IMR-90 (cell line): Measurements from ENCODE around the gene SHCBP1L. TPM values are rescaled to one million over a fixed set of nuclear protein-coding genes. Genes with fewer than 3 reads are reported as not detected.

Source experiments
- ATAC-seq: fragments of 200-7000 bp; cut with Tn5 transposase; 2 replicates; pipeline ENCODE4 v1.9.1; 2020; ENCODE audit warnings: low read depth, mild to moderate bottlenecking, moderate library complexity
- BruUV-seq: library from RNA; stranded (reverse); fragments of 400-500 nt; replicated peaks from 2 replicates; lab custom pipeline; 2021; lab: Mats Ljungman, UMichigan
- CTCF ChIA-PET: fragments of 300-600 bp; formaldehyde crosslinking; extraction: SDS; loops from one replicate; lab custom pipeline; 2021; ENCODE audit warnings: antibody characterized with exemption; lab: Yijun Ruan, JAX
- POLR2A ChIA-PET: fragments of 300-600 bp; sonication (Branson Sonifier 250); formaldehyde crosslinking; loops from one replicate; lab custom pipeline; 2022; ENCODE audit warnings: antibody characterized with exemption; ENCODE audit not compliant: unreplicated experiment; lab: Charles Lee
- DNase-seq: peaks from one replicate; pipeline ENCODE4 v3.0.0; 2013
- H2AFZ ChIP-seq: replicated peaks from 2 replicates; pipeline ENCODE3; 2013; ENCODE audit warnings: low read length, mild to moderate bottlenecking; ENCODE audit not compliant: poor library complexity
- H2AK5ac ChIP-seq: 2 replicates; pipeline ENCODE4 v1.6.1; 2013; ENCODE audit warnings: low read depth, low read length, inconsistent platforms
- H2AK9ac ChIP-seq: replicated peaks from 2 replicates; pipeline ENCODE3; 2013; ENCODE audit warnings: mild to moderate bottlenecking, low read depth, low read length, moderate library complexity; ENCODE audit not compliant: poor library complexity
- H2BK120ac ChIP-seq: 2 replicates; pipeline ENCODE4 v1.6.1; 2013; ENCODE audit warnings: low read depth, low read length, inconsistent platforms
- H2BK15ac ChIP-seq: 3 replicates; pipeline ENCODE4 v1.6.1; 2013; ENCODE audit warnings: low read depth, low read length, inconsistent platforms
- H2BK20ac ChIP-seq: 2 replicates; pipeline ENCODE4 v1.6.1; 2013; ENCODE audit warnings: low read depth, mild to moderate bottlenecking, inconsistent platforms, low read length, moderate library complexity
- H2BK5ac ChIP-seq: 2 replicates; pipeline ENCODE4 v1.6.1; 2013; ENCODE audit warnings: mild to moderate bottlenecking, low read depth, low read length, inconsistent platforms; ENCODE audit not compliant: poor library complexity, severe bottlenecking
- H3K14ac ChIP-seq: replicated peaks from 2 replicates; pipeline ENCODE4 v1.6.1; 2013; ENCODE audit warnings: low read depth, low read length, inconsistent platforms
- H3K18ac ChIP-seq: 2 replicates; pipeline ENCODE4 v1.6.1; 2013; ENCODE audit warnings: low read depth, low read length, control low read depth
- H3K23ac ChIP-seq: 2 replicates; pipeline ENCODE4 v1.6.1; 2013; ENCODE audit warnings: low read depth, low read length, inconsistent platforms
- H3K27ac ChIP-seq: 2 replicates; pipeline ENCODE4 v1.5.1; 2013; ENCODE audit warnings: mild to moderate bottlenecking, control low read depth, low read length; ENCODE audit not compliant: insufficient read depth
- H3K27me3 ChIP-seq: 2 replicates; pipeline ENCODE4 v1.6.1; 2013; ENCODE audit warnings: low read length; ENCODE audit not compliant: control insufficient read depth, insufficient read depth
- H3K36me3 ChIP-seq: 2 replicates; pipeline ENCODE4 v1.6.1; 2013; ENCODE audit warnings: low read length, mixed read lengths; ENCODE audit not compliant: control insufficient read depth, insufficient read depth
- H3K4ac ChIP-seq: 2 replicates; pipeline ENCODE4 v1.6.1; 2013; ENCODE audit warnings: low read depth, low read length, inconsistent platforms
- H3K4me1 ChIP-seq: 2 replicates; pipeline ENCODE4 v1.6.1; 2013; ENCODE audit warnings: low read length, mixed read lengths; ENCODE audit not compliant: control insufficient read depth, insufficient read depth
- H3K4me2 ChIP-seq: 2 replicates; pipeline ENCODE4 v1.6.1; 2013; ENCODE audit warnings: low read depth, mild to moderate bottlenecking, control low read depth, low read length, moderate library complexity
- H3K4me3 ChIP-seq: 2 replicates; pipeline ENCODE4 v1.5.1; 2013; ENCODE audit warnings: low read depth, mild to moderate bottlenecking, control low read depth, low read length, moderate library complexity; ENCODE audit not compliant: insufficient read depth
- H3K56ac ChIP-seq: 2 replicates; pipeline ENCODE4 v1.6.1; 2013; ENCODE audit warnings: low read length, inconsistent platforms; ENCODE audit not compliant: insufficient read depth; ENCODE audit errors: extremely low read depth
- H3K79me1 ChIP-seq, 2 experiments: 2 replicates each; pipeline ENCODE4 v1.6.1; 2013; ENCODE audit warnings: low read length in 2 of 2, inconsistent platforms in 1 of 2, low read depth in 1 of 2
- H3K9ac ChIP-seq: 2 replicates; pipeline ENCODE4 v1.6.1; 2013; ENCODE audit warnings: low read depth, low read length, control low read depth
- H3K9me1 ChIP-seq: 2 replicates; pipeline ENCODE4 v1.6.1; 2013; ENCODE audit warnings: low read length, inconsistent platforms; ENCODE audit not compliant: insufficient read depth
- H3K9me3 ChIP-seq: 2 replicates; pipeline ENCODE4 v1.6.1; 2013; ENCODE audit warnings: low read length; ENCODE audit not compliant: control insufficient read depth, insufficient read depth
- H4K20me1 ChIP-seq: 2 replicates; pipeline ENCODE4 v1.6.1; 2013; ENCODE audit warnings: low read length, inconsistent platforms; ENCODE audit not compliant: insufficient read depth
- H4K5ac ChIP-seq: 2 replicates; pipeline ENCODE4 v1.6.1; 2013; ENCODE audit warnings: mild to moderate bottlenecking, low read depth, low read length, control low read depth
- H4K8ac ChIP-seq, 2 experiments: 2 replicates each; pipeline ENCODE4 v1.6.1; 2013; ENCODE audit warnings: low read depth in 2 of 2, low read length in 2 of 2, control low read depth in 1 of 2, inconsistent platforms in 1 of 2
- H4K91ac ChIP-seq: 2 replicates; pipeline ENCODE4 v1.6.1; 2013; ENCODE audit warnings: low read depth, low read length, inconsistent platforms; ENCODE audit not compliant: insufficient read depth
- CEBPB ChIP-seq: IDR thresholded peaks from 2 replicates; pipeline ENCODE4 v1.6.1; 2012; ENCODE audit warnings: low read depth, low read length, improper control_type of control experiment
- RAD21 ChIP-seq: IDR thresholded peaks from 2 replicates; pipeline ENCODE4 v1.6.1; 2012; ENCODE audit warnings: low read length, improper control_type of control experiment
- WGBS, 2 experiments: methylation state at CpG; one replicate each; pipeline versions ENCODE4 v1.1.5 to v1.1.7; 2013; ENCODE audit warnings: missing lambda C conversion rate in 2 of 2; ENCODE audit not compliant: insufficient read length in 1 of 2; ENCODE audit errors: extremely low coverage in 2 of 2; 5-methylcytosine and 5-hydroxymethylcytosine counted together
- dilution Hi-C: fragments of 300-500 bp; cut with HindIII; formaldehyde crosslinking; loops from one replicate; pipeline ENCODE4 v1.14.3; 2018; ENCODE audit warnings: low sequenced_read_pairs; ENCODE audit not compliant: unreplicated experiment
- in situ Hi-C: fragments of 300-500 bp; cut with MboI; formaldehyde crosslinking; loops from 3 replicates; pipeline ENCODE4 v1.14.3; 2019; ENCODE audit warnings: low sequenced_read_pairs, inconsistent platforms, mixed read lengths
- intact Hi-C: fragments of 100-400 bp; cut with micrococcal nuclease; formaldehyde crosslinking; loops from 2 replicates; pipeline ENCODE4 v1.10.0; 2022
- polyA plus RNA-seq, 3 experiments: library from polyadenylated mRNA; depleted of rRNA; stranded (reverse); fragments of >200 nt; gene quantifications; 2 replicates each; pipeline ENCODE4 v1.2.3, GENCODE V29; 2012; ENCODE audit warnings: low replicate concordance in 1 of 3
- total RNA-seq: library from RNA; depleted of rRNA; stranded (reverse); fragments of >200 nt; gene quantifications from 2 replicates; pipeline ENCODE4 v1.2.3, GENCODE V29; 2012

The SHCBP1L gene
- total and polyA plus RNA-seq, 2 of the 4 experiments (the other 2 are of a cell fraction), result not detected

DNA sequence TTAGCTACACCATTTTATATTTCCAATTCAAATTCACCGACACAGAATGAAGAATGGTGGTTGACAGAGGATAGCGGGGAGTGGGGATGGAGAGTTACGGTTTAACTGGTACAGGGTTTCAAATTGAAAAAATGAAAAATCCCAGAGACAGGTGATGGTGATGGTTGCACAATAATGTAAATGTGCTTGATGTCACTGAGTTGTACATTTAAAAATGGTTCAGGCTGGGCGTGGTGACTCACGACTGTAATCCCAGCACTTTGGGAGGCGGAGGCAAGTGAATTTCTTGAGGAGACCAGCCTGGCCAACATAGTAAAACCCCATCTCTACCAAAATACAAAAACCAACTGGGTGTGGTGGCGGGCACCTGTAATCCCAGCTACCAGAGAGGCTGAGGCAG is 31.2 kb upstream of the SHCBP1L start:
- Histone ChIP-seq H2BK5ac (no peak overlapping the region), H3K4me3 (no peak overlapping the region), H3K56ac (no peak overlapping the region), H2AFZ (no peak overlapping the region), H2AK9ac (no peak overlapping the region), H2BK20ac (no peak overlapping the region), H3K4ac (no peak overlapping the region), H3K4me1 (no peaks in the 10 kb centered on the region), H4K5ac (no peak overlapping the region), H3K9me3 (no peaks in the 10 kb centered on the region), H3K18ac (no peak overlapping the region), H2AK5ac (no peak overlapping the region), H4K8ac (no peak overlapping the region), H3K9me1 (no peaks in the 10 kb centered on the region), H4K91ac (no peak overlapping the region), H3K9ac (no peak overlapping the region), H3K4me2 (no peak overlapping the region), H3K36me3 (no peaks in the 10 kb centered on the region), H3K27ac (no peak overlapping the region), H3K23ac (no peak overlapping the region), H3K14ac (no peak overlapping the region), H3K27me3 (no peaks in the 10 kb centered on the region), H2BK15ac (peak overlapping the region; percentile 9; the same call in 1 of the 3 replicates), H3K79me1 (no peaks in the 10 kb centered on the region), H2BK120ac (no peak overlapping the region), H4K20me1 (no peaks in the 10 kb centered on the region)
- ATAC-seq (no peak), DNase-seq (no peak)
- in situ Hi-C loops (no loop called here), dilution Hi-C loops (no loop called here), intact Hi-C loops (no loop called here)
- no TSS peak for BruUV-seq
- POLR2A ChIA-PET, result no interaction called here
- WGBS, 2 experiments, result no CpG with 5 or more reads among the region's 7 CpGs
- CTCF ChIA-PET, result no interaction called here
- no peak for TF ChIP-seq RAD21
- peak; percentile 64 for TF ChIP-seq CEBPB
